Stomach smooth muscle (tissue), 2 donors: ENCODE data around the gene CCDC141.

Experiments
- H3K27ac ChIP-seq: one replicate; pipeline ENCODE4 v1.7.0; 2013; ENCODE audit warnings: mild to moderate bottlenecking, low read length, inconsistent platforms
- H3K27me3 ChIP-seq, 2 donors: one replicate each; pipeline ENCODE4 v1.7.0; 2013; ENCODE audit warnings: low read length in 2 of 2; ENCODE audit not compliant: insufficient read depth in 2 of 2, control insufficient read depth in 1 of 2
- H3K36me3 ChIP-seq, 2 donors: one replicate each; pipeline ENCODE4 v1.7.0; 2013; ENCODE audit warnings: low read length in 2 of 2; ENCODE audit not compliant: control insufficient read depth in 2 of 2, insufficient read depth in 2 of 2
- H3K4me1 ChIP-seq: one replicate; pipeline ENCODE4 v1.7.0; 2013; ENCODE audit warnings: low read length; ENCODE audit not compliant: control insufficient read depth, insufficient read depth
- H3K4me3 ChIP-seq, 2 donors: one replicate each; pipeline ENCODE4 v1.7.0; 2013; ENCODE audit warnings: low read length in 2 of 2
- H3K9ac ChIP-seq, 2 donors: one replicate each; pipeline ENCODE4 v1.7.0; 2013; ENCODE audit warnings: low read length in 2 of 2, mild to moderate bottlenecking in 1 of 2
- H3K9me3 ChIP-seq, 2 donors: one replicate each; pipeline ENCODE4 v1.7.0; 2013; ENCODE audit warnings: low read length in 2 of 2; ENCODE audit not compliant: control insufficient read depth in 2 of 2
- donor health status: healthy.
- donor health status: Pancreatic carcinoma.

Gene CCDC141

DNA sequence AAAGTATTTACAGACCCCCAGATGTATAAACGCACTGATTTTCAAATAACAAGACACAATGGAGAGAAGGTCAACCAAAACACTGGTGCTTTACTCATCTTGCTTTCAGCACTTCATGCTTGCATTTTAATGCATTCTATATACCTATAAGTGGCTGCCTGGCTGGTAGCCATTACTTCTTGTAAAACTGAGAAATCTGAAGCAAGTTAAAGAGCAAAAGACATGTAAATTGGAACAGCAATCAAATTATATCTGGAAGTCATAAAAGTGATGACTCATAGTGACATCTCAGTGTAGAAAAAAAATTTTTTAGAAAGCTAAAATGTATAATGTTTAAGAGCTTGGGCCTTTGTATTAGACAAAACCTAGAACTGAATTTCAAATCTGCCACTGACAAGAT lies 106.2 kb downstream of the CCDC141 start:
- Histone ChIP-seq H3K4me3 (no peak overlapping the region), H3K4me1 (no peaks in the 10 kb centered on the region), H3K9me3 (no peaks in the 10 kb centered on the region), H3K27me3 (no peaks in the 10 kb centered on the region), H3K36me3 (no peaks in the 10 kb centered on the region), H3K9ac (no peak overlapping the region), H3K27ac (no peak overlapping the region)

DNA sequence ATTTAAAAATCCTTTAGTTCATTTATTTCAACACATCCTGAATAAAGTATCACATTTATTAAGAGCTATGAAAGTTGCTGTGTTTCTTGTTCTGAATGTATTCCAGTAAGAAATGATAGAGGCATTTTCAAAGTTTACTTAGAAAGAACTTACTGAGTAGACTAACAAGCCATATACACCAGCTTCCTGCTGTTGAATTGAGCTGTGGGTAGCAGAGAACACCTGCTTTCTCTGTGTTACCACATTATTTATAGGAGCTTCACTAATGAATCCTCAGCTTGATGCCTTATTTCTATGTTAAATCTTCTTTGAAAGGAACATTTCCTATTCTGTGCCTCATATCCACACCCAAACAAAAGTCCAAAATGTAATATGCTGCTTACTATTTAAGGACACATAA lies 115.4 kb downstream of the CCDC141 start:
- H3K27me3 ChIP-seq = no peaks in the 10 kb centered on the region
- no peak overlapping the region for H3K4me3 ChIP-seq
- peaks cover 0 to 5% of the 10 kb centered on the region in 2 donors for H3K9me3 ChIP-seq

GRCh38 chr2:178933493-178933892 lies 116.4 kb downstream of the CCDC141 start:
- Histone ChIP-seq H3K36me3 (no peaks in the 10 kb centered on the region), H3K27ac (no peak overlapping the region), H3K27me3 (no peaks in the 10 kb centered on the region), H3K4me1 (no peaks in the 10 kb centered on the region), H3K9ac (no peak overlapping the region), H3K4me3 (no peak overlapping the region), H3K9me3 (peaks cover 0 to 5% of the 10 kb centered on the region in 2 donors)

More for the DNA sequence above, 115.4 kb downstream of the CCDC141 start:
- H3K9ac ChIP-seq = no peak overlapping the region
- no peaks in the 10 kb centered on the region for H3K4me1 ChIP-seq
- H3K36me3 ChIP-seq = no peaks in the 10 kb centered on the region
- H3K27ac ChIP-seq = no peak overlapping the region

GRCh38 chr2:178928077-178928476 lies 121.9 kb downstream of the CCDC141 start:
- H3K27me3 ChIP-seq = no peaks in the 10 kb centered on the region
- no peaks in the 10 kb centered on the region for H3K4me1 ChIP-seq
- no peak overlapping the region for H3K9ac ChIP-seq
- no peak overlapping the region for H3K27ac ChIP-seq
- no peaks in the 10 kb centered on the region for H3K9me3 ChIP-seq
- H3K4me3 ChIP-seq = no peak overlapping the region
- H3K36me3 ChIP-seq = no peaks in the 10 kb centered on the region

- Histone ChIP-seq H3K9me3 (no peaks in the 10 kb centered on the region), H3K36me3 (no peaks in the 10 kb centered on the region), H3K27ac (no peak overlapping the region), H3K4me3 (no peak overlapping the region), H3K9ac (no peak overlapping the region), H3K4me1 (no peaks in the 10 kb centered on the region), H3K27me3 (no peaks in the 10 kb centered on the region)
These were observed 122.8 kb downstream of the CCDC141 start for GRCh38 chr2:178927173-178927572.

DNA sequence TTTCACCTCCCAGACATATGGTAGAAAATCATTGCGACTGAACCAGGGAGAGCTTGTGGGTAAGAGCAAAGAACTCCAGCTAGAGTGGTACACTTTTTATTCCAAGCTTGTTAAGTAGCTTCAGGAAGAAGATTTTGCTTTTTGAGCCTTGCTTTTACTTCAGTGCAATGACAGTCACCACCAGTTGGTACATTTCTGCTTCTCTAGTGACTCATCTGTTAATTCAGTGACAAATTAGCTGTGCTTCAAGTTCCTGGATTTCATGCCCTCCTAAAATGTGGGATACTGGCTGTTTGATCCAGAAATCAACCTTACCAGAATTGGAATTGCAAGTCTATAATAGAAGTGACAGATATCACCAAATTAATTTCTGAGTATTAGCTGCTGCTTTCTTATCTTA lies 125.1 kb downstream of the CCDC141 start:
- Histone ChIP-seq H3K4me1 (no peaks in the 10 kb centered on the region), H3K9ac (no peak overlapping the region), H3K9me3 (no peaks in the 10 kb centered on the region), H3K4me3 (no peak overlapping the region), H3K27ac (no peak overlapping the region), H3K36me3 (no peaks in the 10 kb centered on the region), H3K27me3 (no peaks in the 10 kb centered on the region)

- H3K27me3 ChIP-seq = no peaks in the 10 kb centered on the region
- no peaks in the 10 kb centered on the region for H3K36me3 ChIP-seq
- H3K9me3 ChIP-seq = no peaks in the 10 kb centered on the region
- H3K4me3 ChIP-seq = no peak overlapping the region
- H3K27ac ChIP-seq = no peak overlapping the region
- H3K4me1 ChIP-seq = no peaks in the 10 kb centered on the region
- H3K9ac ChIP-seq = no peak overlapping the region
These were observed 126.4 kb downstream of the CCDC141 start for GRCh38 chr2:178923546-178923945.

DNA sequence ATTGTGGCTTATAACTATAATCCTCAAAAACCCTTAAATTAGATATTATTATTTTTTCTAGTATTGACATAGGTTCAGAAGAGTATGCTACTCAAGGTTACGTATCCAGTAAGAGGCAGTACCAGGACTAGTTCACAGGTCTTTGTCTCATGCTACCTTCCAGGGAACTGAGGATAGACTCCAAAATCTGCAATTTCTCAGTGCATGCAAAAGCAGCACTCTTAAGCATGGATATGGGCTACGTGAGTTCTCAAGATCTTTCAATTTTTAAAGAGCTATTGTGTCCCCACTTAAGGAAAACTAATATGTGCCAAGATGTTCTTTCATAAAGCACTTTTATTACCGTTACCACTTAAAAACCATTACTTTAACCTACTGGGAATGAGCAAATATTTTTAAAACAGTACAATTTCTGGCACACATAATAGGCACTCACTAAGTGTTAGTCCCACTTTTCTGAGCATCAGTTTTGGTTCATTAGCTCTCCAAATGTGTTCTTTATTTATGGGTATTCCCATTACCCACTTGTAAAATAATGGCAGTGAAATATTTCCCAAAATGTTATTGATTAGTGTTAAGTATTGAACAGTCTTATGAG lies 128.9 kb downstream of the CCDC141 start:
- Histone ChIP-seq H3K9me3 (no peaks in the 10 kb centered on the region), H3K9ac (no peak overlapping the region), H3K36me3 (no peaks in the 10 kb centered on the region)

GRCh38 chr2:178917555-178917954 lies 132.4 kb downstream of the CCDC141 start:
- no peaks in the 10 kb centered on the region for H3K27me3 ChIP-seq
- H3K9me3 ChIP-seq = no peaks in the 10 kb centered on the region
- no peak overlapping the region for H3K27ac ChIP-seq
- no peaks in the 10 kb centered on the region for H3K36me3 ChIP-seq
- H3K9ac ChIP-seq = no peak overlapping the region
- no peak overlapping the region for H3K4me3 ChIP-seq
- H3K4me1 ChIP-seq = no peaks in the 10 kb centered on the region

More for the DNA sequence above, 128.9 kb downstream of the CCDC141 start:
- H3K27ac ChIP-seq = no peak overlapping the region
- H3K27me3 ChIP-seq = no peaks in the 10 kb centered on the region
- no peak overlapping the region for H3K4me3 ChIP-seq
- no peaks in the 10 kb centered on the region for H3K4me1 ChIP-seq

- Histone ChIP-seq H3K27me3 (no peaks in the 10 kb centered on the region), H3K4me1 (no peaks in the 10 kb centered on the region), H3K9me3 (no peaks in the 10 kb centered on the region), H3K4me3 (no peak overlapping the region), H3K36me3 (no peaks in the 10 kb centered on the region), H3K27ac (no peak overlapping the region), H3K9ac (no peak overlapping the region)
These were observed 134.3 kb downstream of the CCDC141 start for GRCh38 chr2:178915423-178916173.

- H3K36me3 ChIP-seq = no peaks in the 10 kb centered on the region
- H3K9me3 ChIP-seq = no peaks in the 10 kb centered on the region
- H3K4me1 ChIP-seq = no peaks in the 10 kb centered on the region
- H3K4me3 ChIP-seq = no peak overlapping the region
- H3K9ac ChIP-seq = no peak overlapping the region
- no peaks in the 10 kb centered on the region for H3K27me3 ChIP-seq
- H3K27ac ChIP-seq = no peak overlapping the region
These were observed 135.6 kb downstream of the CCDC141 start for GRCh38 chr2:178914259-178914849.
